HG02840 (cell line): ENCODE data around the gene PWWP2A.
"Not testable (repeated sequence)": the region's sequence is repeated elsewhere in the genome, so short reads cannot be mapped to it uniquely, and the experiment has no call there.

Experiments
- ATAC-seq: cut with Tn5 transposase; IDR thresholded peaks from one replicate; pipeline ENCODE4 v1.9.1; 2021; ENCODE audit warnings: mild to moderate bottlenecking, moderate library complexity, moderate number of reproducible peaks; ENCODE audit not compliant: unreplicated experiment, low FRiP score

PWWP2A gene

DNA sequence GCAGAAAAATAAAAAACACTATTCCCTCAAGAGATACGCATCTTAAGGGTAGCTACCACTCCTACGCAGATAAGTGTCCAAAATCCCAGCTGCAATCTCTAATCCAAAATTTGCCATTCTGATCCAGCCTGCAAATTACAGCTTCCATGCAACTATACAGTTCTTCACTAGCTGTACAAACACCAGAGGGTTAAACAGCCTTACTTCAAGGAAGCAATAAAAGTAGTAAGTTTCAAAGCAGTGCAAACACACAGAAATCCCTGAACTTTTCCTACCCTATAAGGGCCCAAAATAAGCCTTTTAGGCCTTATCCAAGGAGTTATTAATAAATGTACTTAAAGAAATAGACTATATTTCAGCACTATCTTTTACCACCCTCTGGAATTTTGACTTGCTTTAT is 39.5 kb downstream of the PWWP2A start:
- no peak for ATAC-seq

DNA sequence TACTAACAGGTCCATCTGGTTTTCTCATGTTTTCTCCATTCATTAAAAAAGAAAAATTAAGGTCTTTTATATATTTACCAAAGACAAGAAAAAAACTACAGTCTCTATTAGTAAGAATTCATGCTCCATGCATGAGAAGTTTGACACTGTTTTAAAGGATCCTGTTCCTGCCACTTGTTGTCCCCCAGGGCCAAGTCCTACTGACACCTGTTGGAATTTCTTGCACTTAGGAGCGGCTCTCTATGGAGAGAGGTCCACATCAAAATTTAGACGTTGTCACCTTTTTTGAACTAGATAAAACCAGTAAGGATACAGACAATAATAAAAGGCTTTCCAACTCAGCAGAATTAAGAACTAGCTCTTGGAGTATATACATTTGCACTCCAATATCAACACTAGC is 42.3 kb downstream of the PWWP2A start:
- no peak for ATAC-seq

DNA sequence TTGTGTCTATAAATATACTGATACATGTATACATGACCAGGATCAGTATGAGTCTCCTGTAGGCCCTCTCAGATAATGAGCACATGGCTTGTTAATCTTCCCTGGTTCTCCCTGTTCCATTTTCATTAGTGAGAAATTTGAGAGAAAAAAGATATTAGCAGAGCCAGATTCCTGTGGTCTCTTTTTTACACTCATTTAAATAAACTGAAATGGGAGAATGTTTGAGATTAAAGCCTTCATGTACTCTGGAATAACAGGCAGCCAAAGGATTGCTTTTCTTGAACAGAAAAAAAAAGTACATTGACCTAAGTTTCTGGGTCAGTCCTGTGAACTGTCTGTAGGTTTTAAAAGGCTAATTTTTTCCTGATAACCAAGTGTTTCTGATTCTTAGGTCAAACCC is 44.2 kb downstream of the PWWP2A start:
- ATAC-seq, result no peak

DNA sequence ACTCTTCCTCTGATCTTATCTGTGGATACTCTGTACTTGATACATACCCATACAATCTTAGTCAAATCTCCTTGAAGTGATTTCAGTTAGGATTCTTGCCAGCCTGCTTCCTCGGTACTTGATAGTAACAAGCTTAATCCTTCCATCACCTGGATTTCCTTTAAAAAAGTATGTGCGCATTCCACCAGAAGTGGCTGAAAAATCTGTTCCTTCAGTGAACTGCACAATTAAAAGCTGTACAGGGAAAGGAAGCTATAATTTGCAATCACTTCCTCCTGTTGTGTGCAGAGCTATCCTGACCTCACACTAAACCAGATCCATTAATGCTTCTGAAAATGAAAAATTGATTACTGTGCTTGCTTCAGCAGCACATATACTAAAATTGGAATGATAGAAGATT is 47.3 kb downstream of the PWWP2A start:
- ATAC-seq, result no peak

DNA sequence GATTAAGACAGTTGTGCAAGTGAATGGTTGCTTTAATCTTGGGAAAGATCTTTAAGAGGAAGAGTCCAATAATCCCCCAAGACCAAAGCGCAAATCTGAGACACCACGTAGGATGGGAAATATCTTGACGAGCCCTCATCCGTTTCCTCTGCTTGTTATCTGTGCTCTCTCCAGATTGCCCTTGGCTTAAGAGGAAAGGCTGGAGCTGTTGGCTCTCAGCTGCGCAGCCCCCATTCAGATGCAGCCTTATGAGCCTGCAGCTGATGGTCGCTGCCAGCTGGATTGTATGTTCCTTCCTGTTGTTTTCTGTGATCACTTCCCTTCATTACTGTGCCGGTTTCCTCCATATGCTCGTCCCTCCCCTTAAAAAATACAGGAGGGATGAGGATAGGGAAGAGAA is 47.7 kb downstream of the PWWP2A start:
- ATAC-seq, result no peak

- ATAC-seq, result not testable (repeated sequence)
Observed at GRCh38 chr5:160069120-160069519, 50.1 kb downstream of the PWWP2A start.

DNA sequence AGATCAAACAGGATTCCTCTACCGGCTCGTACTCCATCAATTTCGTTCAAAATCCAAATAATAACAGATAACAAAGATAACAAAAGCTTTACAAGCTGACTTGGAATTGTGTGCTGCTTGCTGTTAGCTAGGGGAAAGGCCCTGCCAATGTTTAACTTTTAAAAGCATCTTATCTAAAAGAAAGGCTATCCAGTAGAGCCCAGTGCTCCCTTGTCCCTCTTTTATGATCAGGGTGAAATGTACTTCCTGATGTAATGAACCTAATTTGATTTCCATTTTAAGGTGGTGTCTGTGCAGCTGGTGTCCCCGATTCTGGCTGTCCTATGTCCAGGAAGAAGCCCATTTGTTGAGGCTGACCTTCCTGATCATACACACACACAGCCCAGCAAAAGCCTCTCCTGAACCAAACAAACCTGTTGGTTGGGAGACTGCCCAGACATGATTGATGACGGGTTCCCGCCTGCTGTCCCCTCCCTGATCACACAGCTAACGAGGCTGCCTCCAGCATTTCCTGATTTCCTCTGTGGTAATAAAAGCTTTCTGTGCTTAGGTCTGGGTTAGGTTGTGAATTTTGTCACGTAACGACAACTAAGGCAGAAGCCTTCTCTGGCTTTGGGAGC is 54.1 kb downstream of the PWWP2A start:
- ATAC-seq, result no peak

DNA sequence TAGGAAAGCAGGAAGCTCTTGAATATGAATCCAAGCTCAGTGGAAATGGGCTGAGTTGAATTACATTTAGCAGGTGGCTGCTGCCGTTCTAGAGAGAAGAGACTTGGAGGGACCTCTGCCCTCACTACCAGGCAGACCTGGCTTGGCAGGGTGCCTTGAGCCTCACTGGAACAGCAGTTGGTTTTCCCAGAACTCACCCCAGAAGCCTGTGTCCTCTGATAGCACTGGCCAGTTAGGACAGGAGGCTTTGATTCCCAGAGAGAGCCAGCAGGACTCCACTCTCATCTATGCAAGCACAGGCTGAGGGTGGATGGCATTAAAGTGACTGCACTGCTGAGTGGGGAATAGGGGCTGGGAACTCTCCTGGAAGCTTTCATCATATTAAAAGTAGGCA is 54.8 kb downstream of the PWWP2A start:
- no peak for ATAC-seq

DNA sequence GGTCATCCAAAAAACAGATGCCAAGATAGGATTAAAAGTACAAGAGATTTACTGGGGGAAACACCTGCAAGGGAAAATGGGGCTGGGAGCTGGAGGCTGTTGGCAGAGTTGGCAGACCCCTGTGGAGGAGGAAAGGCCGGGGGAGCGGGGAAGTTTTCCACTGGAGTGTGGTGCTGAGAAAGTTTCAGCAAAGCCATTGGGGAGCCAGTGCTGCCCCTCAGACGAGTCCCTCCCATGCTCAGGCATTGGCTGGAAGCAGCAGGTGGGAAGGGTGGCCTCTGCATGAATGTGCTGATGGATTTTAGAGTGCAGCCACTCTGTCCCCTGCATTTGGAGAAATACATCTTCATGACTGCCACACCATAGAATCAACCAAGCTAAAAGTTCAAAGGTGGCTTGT is 57.5 kb downstream of the PWWP2A start:
- no peak for ATAC-seq

- ATAC-seq, result no peak
Observed at GRCh38 chr5:160060001-160060400, 59.2 kb downstream of the PWWP2A start.

DNA sequence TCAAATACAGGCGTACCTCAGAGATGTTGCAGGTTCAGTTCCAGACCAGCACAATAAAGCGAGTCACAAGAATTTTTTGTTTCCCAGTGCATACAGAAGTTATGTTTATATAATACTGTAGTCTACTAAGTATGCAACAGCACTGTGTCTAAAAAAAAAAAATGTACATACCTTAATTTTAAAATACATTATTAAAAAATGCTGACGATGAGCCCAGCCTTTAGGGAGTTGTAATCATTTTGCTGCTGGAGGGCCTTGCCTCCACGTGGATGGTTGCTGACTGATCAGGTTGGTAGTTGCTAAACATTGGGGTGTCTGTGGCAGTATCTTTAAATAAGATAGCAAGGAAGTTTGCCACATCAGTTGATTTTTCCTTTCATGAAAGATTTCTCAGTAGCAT is 62.0 kb downstream of the PWWP2A start:
- ATAC-seq, result no peak

DNA sequence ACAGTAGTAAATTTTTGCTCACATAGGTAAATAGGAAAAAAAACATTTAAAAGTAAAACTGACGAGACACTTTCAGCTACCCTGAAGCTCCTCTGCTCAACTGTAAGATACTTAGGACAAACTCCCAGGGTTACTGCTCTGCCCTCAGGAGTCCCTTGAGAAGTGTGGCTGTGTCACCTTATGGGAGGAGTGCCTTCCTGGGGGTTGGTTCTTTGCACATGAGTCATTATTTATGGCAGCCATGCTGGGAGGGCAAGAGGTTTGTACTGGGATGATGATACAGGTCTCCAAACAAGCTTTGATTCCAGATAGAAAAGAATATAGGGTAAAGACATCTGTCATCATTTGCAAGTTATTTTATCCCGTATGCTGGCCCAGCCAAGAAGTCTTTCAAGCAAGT is 64.4 kb downstream of the PWWP2A start:
- ATAC-seq, result no peak

DNA sequence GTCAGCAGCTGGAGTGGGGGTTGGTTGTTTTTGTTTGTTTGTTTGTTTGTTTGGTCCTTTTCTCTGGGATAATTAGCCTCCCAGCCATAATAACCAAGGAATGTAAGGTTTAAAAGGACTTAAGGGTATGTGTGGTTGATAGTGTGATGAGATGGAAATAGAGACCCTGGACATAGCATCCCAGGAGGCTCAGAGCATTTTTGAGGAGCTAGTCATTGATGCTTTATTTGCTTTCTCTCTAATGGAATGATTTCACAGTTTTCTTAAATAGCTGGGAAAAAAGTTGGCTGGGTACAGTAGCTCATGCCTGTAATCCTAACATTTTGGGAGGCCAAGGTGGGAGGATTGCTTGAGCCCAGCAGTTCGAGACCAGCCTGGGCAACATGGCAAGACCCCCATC is 65.2 kb downstream of the PWWP2A start:
- no peak for ATAC-seq

- ATAC-seq, result no peak
Observed at GRCh38 chr5:160049099-160049498, 70.2 kb downstream of the PWWP2A start.

DNA sequence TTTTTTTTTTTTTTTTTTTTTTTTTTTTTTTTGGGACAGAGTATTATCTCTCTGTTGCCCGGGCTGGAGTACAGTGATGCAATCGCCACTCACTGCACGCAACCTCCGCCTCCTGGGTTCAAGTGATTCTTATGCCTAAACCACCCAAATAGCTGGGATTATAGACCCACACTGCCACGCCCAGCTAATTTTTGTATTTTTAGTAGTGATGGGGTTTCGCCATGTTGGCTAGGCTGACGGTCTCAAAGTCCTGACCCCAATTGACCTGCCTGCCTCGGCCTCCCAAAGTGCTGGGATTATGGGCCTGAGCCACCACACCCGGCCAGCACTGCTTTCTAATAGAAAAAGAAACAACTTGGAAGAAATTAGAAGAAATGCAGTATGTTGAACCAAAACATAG is 71.1 kb downstream of the PWWP2A start:
- no peak for ATAC-seq

DNA sequence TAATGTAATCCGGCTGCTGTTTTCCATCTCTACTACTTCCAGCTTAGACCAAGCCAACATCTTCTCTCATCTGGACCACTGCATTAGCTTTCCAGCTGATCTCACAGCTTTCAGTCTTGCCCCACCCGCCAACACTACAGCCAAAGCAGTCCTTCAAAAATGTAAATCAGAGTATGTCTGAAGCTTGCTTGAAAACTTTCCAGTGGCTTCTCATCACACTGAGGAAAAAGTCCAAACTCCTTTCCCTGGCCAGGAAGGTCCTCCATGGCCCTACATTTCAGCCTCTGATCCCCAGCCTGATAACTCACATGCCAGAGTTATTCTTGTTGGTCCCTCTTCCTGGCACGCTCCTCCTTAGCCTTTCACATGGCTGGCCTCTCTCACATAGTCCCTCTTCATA is 71.8 kb downstream of the PWWP2A start:
- ATAC-seq, result no peak

DNA sequence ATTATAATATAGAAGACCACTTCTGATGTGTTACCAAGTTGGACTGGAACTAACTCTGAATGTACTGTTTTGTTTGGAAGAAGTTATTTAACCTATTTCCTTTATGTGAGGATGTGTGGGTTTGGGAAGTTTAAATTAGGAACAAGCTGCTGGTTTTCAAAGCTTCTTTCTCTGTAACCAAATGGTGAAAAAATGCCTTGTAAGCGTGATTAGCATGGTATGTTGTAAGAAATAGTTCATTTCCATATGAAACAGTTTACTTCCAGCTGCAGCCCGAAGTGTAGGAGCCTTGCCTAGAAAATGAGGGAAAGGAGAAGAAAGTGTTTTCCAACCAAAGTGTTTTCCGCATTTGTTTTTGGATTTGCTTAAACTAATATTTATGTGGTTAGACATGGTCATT is 74.3 kb downstream of the PWWP2A start:
- no peak for ATAC-seq

DNA sequence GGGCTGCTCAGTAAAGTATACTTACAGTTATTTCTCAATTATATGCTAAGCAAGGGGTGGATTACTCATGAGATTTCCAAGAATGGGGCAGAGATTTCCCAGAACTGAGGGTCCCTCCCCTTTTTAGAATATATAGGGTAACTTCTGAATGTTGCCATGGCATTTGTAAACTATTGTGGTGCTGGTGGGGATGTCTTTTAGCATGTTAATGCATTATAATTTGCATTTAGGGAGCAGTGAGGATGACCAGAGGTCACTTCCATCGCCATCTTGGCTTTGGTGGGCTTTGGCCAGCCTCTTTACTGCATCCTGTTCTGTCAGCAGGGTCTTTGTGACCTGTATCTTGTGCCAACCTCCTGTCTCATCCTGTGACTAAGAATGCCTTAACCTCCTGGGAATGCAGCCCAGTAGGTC is 74.9 kb downstream of the PWWP2A start:
- no peak for ATAC-seq

GRCh38 chr5:160042671-160043070 is 76.6 kb downstream of the PWWP2A start:
- ATAC-seq, result no peak
